Glutamatergic neuron (in vitro differentiated cells): ENCODE data around the gene RETREG3. TPM values are rescaled to one million over a fixed set of nuclear protein-coding genes. Genes with fewer than 3 reads are reported as not detected.

Source experiments
- DNase-seq: peaks from one replicate; pipeline ENCODE4 v3.0.0; 2022
- H3K27ac Mint-ChIP-seq: one replicate; pipeline ENCODE4 v1.8.0; 2020; ENCODE audit warnings: mild to moderate bottlenecking, mixed read lengths, inconsistent platforms; ENCODE audit not compliant: unreplicated experiment
- H3K27me3 Mint-ChIP-seq: one replicate; pipeline ENCODE4 v1.8.0; 2020; ENCODE audit warnings: mild to moderate bottlenecking, moderate library complexity, mixed read lengths, inconsistent platforms; ENCODE audit not compliant: unreplicated experiment
- H3K36me3 Mint-ChIP-seq: one replicate; pipeline ENCODE4 v1.8.0; 2020; ENCODE audit warnings: mild to moderate bottlenecking, mixed read lengths, inconsistent platforms; ENCODE audit not compliant: unreplicated experiment
- H3K4me1 Mint-ChIP-seq: one replicate; pipeline ENCODE4 v1.8.0; 2020; ENCODE audit warnings: mild to moderate bottlenecking, low read depth, mixed read lengths, inconsistent platforms; ENCODE audit not compliant: unreplicated experiment
- H3K4me3 Mint-ChIP-seq: one replicate; pipeline ENCODE4 v1.8.0; 2020; ENCODE audit warnings: mild to moderate bottlenecking, mixed read lengths, inconsistent platforms; ENCODE audit not compliant: unreplicated experiment
- H3K9me3 Mint-ChIP-seq: one replicate; pipeline ENCODE4 v1.8.0; 2020; ENCODE audit warnings: mild to moderate bottlenecking, moderate library complexity, mixed read lengths, inconsistent platforms; ENCODE audit not compliant: unreplicated experiment
- CTCF ChIP-seq: fragments of 200-600 bp; sonication (generic); IDR thresholded peaks from one replicate; pipeline ENCODE4 v1.5.0; 2021; ENCODE audit not compliant: partially characterized antibody, unreplicated experiment
- total RNA-seq: library from RNA; stranded (reverse); fragmentation: NEBNext Ultra II Directional; extraction: Animal tissue kit (Norgen Biotek cat#: 25700); gene quantifications from one replicate; pipeline ENCODE4 v1.2.1, GENCODE V29; 2021; ENCODE audit not compliant: unreplicated experiment

Gene RETREG3
- total RNA-seq, 1 donor from 2014 or later, result 88.2 TPM

GRCh38 chr17:42568341-42569111 is 40.6 kb downstream of the RETREG3 start:
- Mint-ChIP-seq H3K4me1 (peaks cover 4% of the 10 kb centered on the region), H3K36me3 (peaks cover 4% of the 10 kb centered on the region), H3K27me3 (peaks cover 6% of the 10 kb centered on the region), H3K4me3 (peak overlapping the region; percentile 30), H3K27ac (no peak overlapping the region), H3K9me3 (peaks cover 6% of the 10 kb centered on the region)
- no peak for TF ChIP-seq CTCF
- DNase-seq, result no peak

DNA sequence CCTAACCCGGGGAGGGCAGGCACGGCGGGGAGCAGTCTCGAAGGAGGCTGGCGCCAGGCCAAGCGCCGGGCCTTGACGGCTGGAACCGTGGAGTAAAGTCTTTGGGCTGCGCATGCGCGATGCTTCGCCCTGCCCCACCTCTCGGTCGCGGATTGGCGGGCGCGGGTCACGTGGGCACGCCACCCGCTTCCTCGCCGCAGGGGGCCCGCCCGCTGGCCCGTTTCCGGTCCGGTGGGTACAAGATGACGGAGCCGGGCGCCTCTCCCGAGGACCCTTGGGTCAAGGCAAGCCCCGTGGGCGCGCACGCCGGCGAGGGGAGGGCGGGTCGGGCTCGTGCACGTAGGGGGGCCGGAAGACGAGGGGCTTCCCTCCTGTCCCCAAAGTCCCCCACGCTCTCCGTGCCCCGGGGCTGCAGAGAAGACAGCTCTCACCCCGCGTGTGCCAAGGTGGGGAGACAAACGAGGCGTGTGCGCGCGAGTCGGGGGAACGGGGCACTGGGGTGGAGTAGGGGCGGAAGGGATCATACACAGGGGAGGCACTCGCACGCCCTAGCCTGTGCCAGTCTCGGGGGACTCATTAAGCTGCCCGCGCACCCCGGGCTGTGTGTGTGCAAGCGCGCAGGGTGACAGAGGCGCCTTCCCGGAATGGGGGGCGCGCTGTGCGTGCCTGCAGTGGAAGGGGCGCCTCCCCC is 42.1 kb downstream of the RETREG3 start, which contains the start of gene MLX:
MLX (plus strand) TSS at position 218 of the 691 bp plus-strand sequence; CDS start at position 243, 25 bp downstream.
- Mint-ChIP-seq H3K4me1 (peaks cover 7% of the 10 kb centered on the region), H3K9me3 (peaks cover 6% of the 10 kb centered on the region), H3K27me3 (peaks cover 8% of the 10 kb centered on the region), H3K4me3 (peak within 1 kb of the TSS; percentile 96), H3K36me3 (no peaks in the 10 kb centered on the region), H3K27ac (peak within 1 kb of the TSS; percentile 83)
- DNase-seq, result peak; percentile 93
- no peak for TF ChIP-seq CTCF

DNA sequence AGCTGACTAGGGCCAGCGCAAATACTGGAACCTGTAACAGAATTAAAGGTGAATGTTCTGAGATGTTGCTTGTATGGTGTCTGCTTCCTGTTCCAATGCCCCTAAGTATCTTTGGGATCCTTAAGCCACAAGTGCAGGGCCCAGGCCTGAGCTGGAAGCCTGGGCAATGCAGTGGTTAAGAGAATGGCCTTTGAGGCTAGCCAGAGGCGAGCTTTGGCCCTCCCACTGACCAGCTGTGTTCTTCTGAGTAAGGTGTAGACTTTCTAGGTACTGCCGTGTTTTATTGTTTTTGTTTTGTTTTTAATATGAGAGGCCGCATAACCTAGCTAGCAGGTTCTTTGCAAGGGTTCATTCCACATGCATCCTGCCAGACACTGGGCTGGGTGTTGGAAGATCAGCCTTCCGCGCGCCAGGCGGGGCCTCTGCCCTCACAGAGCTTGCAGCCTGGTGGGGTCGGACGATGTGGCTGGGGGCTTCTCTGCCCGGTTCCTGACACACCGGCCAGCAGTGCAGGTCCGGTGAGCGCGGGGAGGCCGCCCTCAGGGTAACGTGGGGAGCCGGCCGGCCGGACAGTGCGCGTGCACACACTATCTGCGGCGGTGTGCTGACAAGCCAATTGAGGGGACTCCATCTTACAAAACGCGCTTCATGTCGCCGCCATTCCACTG is 42.8 kb downstream of the RETREG3 start:
- peaks cover 6% of the 10 kb centered on the region for H3K9me3 Mint-ChIP-seq
- H3K27ac Mint-ChIP-seq, result peak overlapping the region; percentile 64
- peaks cover 9% of the 10 kb centered on the region for H3K27me3 Mint-ChIP-seq
- peaks cover 8% of the 10 kb centered on the region for H3K4me1 Mint-ChIP-seq
- TF ChIP-seq CTCF, result no peak
- peak overlapping the region; percentile 96 for H3K4me3 Mint-ChIP-seq
- no peaks in the 10 kb centered on the region for H3K36me3 Mint-ChIP-seq
- DNase-seq, result no peak

DNA sequence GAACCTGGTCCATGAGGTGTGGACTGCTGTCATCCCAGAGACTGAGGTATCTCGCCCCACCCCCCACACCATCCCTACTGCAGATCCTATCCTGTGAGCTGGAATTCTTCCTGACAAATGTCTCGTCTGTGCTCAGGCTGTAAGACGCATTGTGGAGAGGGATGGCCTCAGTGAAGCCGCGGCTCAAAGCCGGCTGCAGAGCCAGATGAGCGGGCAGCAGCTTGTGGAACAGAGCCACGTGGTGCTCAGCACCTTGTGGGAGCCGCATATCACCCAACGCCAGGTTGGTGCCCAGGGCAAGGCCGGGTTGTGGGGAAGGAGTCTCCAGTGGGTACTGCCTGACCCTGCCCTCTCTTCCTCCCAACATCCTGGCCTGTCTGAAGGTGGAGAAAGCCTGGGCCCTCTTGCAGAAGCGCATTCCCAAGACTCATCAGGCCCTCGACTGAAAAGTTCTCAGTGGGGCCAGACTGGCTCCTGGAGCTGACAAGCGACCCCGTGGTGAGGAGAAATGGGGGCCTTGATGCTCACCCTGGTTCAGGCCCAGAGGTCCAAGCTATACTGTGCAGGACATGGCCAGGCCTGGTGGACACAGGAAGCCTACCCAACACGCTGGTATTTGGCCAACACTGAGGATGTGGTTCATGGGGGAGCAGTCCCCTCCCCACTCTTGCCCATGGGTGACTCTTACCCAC is 43.5 kb downstream of the RETREG3 start:
- H3K27ac Mint-ChIP-seq, result no peak overlapping the region
- peaks cover 10% of the 10 kb centered on the region for H3K4me1 Mint-ChIP-seq
- peaks cover 10% of the 10 kb centered on the region for H3K27me3 Mint-ChIP-seq

More for the DNA sequence above, 43.5 kb downstream of the RETREG3 start:
- Mint-ChIP-seq H3K4me3 (no peak overlapping the region), H3K36me3 (no peaks in the 10 kb centered on the region), H3K9me3 (peaks cover 8% of the 10 kb centered on the region)
- no peak for TF ChIP-seq CTCF
- DNase-seq, result no peak
